ENCODE results near the gene GTF2H2C. TPM values are rescaled to one million over a fixed set of nuclear protein-coding genes. Genes with fewer than 3 reads are reported as not detected.
"Not testable (repeated sequence)": the region's sequence is repeated elsewhere in the genome, so short reads cannot be mapped to it uniquely, and the experiment has no call there.

GTF2H2C gene
- total RNA-seq, 1 experiment from 2014 or later, result 58.9 TPM

- CTCF ChIA-PET; H3K9me3 ChIP-seq (ENCODE audit: low read depth, low read length, poor library complexity, severe bottlenecking); DNase-seq (ENCODE audit: low spot score); H3K4me1 ChIP-seq (ENCODE audit: insufficient read depth, low read length, poor library complexity, severe bottlenecking); BruUV-seq (replicated peaks); H3K27ac ChIP-seq (ENCODE audit: low read depth, low read length, poor library complexity, severe bottlenecking); H3K27me3 ChIP-seq (replicated peaks; ENCODE audit: insufficient read depth, low read depth, low read length, poor library complexity); H3K4me3 ChIP-seq (ENCODE audit: low read depth, low read length, poor library complexity, severe bottlenecking); POLR2A ChIA-PET (ENCODE audit: low non-redundant PET); H3K36me3 ChIP-seq (ENCODE audit: insufficient read depth, low read length, poor library complexity, severe bottlenecking); intact Hi-C loops (cut with micrococcal nuclease; ENCODE audit: unreplicated experiment): not testable (repeated sequence)
Observed at GRCh38 chr5:69544602-69545001, 15.4 kb upstream of the GTF2H2C start.

- H3K4me1 ChIP-seq (ENCODE audit: insufficient read depth, low read length, poor library complexity, severe bottlenecking); BruUV-seq (replicated peaks); DNase-seq (ENCODE audit: low spot score); CTCF ChIA-PET; H3K27me3 ChIP-seq (replicated peaks; ENCODE audit: insufficient read depth, low read depth, low read length, poor library complexity); intact Hi-C loops (cut with micrococcal nuclease; ENCODE audit: unreplicated experiment); H3K27ac ChIP-seq (ENCODE audit: low read depth, low read length, poor library complexity, severe bottlenecking); H3K9me3 ChIP-seq (ENCODE audit: low read depth, low read length, poor library complexity, severe bottlenecking); H3K36me3 ChIP-seq (ENCODE audit: insufficient read depth, low read length, poor library complexity, severe bottlenecking); POLR2A ChIA-PET (ENCODE audit: low non-redundant PET): not testable (repeated sequence)
- peak overlapping the region; percentile 40 for H3K4me3 ChIP-seq (ENCODE audit: low read depth, low read length, poor library complexity, severe bottlenecking)
Observed at GRCh38 chr5:69560587-69561431, 818 bp downstream of the GTF2H2C start.

GRCh38 chr5:69566172-69566571 is 6.2 kb downstream of the GTF2H2C start:
- CTCF ChIA-PET; POLR2A ChIA-PET (ENCODE audit: low non-redundant PET); intact Hi-C loops (cut with micrococcal nuclease; ENCODE audit: unreplicated experiment); H3K27ac ChIP-seq (ENCODE audit: low read depth, low read length, poor library complexity, severe bottlenecking); DNase-seq (ENCODE audit: low spot score); BruUV-seq (replicated peaks); H3K36me3 ChIP-seq (ENCODE audit: insufficient read depth, low read length, poor library complexity, severe bottlenecking); H3K4me3 ChIP-seq (ENCODE audit: low read depth, low read length, poor library complexity, severe bottlenecking); H3K4me1 ChIP-seq (ENCODE audit: insufficient read depth, low read length, poor library complexity, severe bottlenecking); H3K27me3 ChIP-seq (replicated peaks; ENCODE audit: insufficient read depth, low read depth, low read length, poor library complexity); H3K9me3 ChIP-seq (ENCODE audit: low read depth, low read length, poor library complexity, severe bottlenecking): not testable (repeated sequence)

- intact Hi-C loops (cut with micrococcal nuclease; ENCODE audit: unreplicated experiment); BruUV-seq (replicated peaks); POLR2A ChIA-PET (ENCODE audit: low non-redundant PET): not testable (repeated sequence)
Observed at GRCh38 chr5:69568072-69568471, 8.1 kb downstream of the GTF2H2C start.

GRCh38 chr5:69583356-69583755 is 23.4 kb downstream of the GTF2H2C start:
- intact Hi-C loops (cut with micrococcal nuclease; ENCODE audit: unreplicated experiment); H3K9me3 ChIP-seq (ENCODE audit: low read depth, low read length, poor library complexity, severe bottlenecking); H3K36me3 ChIP-seq (ENCODE audit: insufficient read depth, low read length, poor library complexity, severe bottlenecking); DNase-seq (ENCODE audit: low spot score); H3K4me1 ChIP-seq (ENCODE audit: insufficient read depth, low read length, poor library complexity, severe bottlenecking); POLR2A ChIA-PET (ENCODE audit: low non-redundant PET); CTCF ChIA-PET; H3K4me3 ChIP-seq (ENCODE audit: low read depth, low read length, poor library complexity, severe bottlenecking); BruUV-seq (replicated peaks); H3K27ac ChIP-seq (ENCODE audit: low read depth, low read length, poor library complexity, severe bottlenecking); H3K27me3 ChIP-seq (replicated peaks; ENCODE audit: insufficient read depth, low read depth, low read length, poor library complexity): not testable (repeated sequence)

More at GRCh38 chr5:69568072-69568471, 8.1 kb downstream of the GTF2H2C start:
- H3K27me3 ChIP-seq (replicated peaks; ENCODE audit: insufficient read depth, low read depth, low read length, poor library complexity); DNase-seq (ENCODE audit: low spot score); H3K4me1 ChIP-seq (ENCODE audit: insufficient read depth, low read length, poor library complexity, severe bottlenecking); CTCF ChIA-PET; H3K9me3 ChIP-seq (ENCODE audit: low read depth, low read length, poor library complexity, severe bottlenecking); H3K36me3 ChIP-seq (ENCODE audit: insufficient read depth, low read length, poor library complexity, severe bottlenecking); H3K4me3 ChIP-seq (ENCODE audit: low read depth, low read length, poor library complexity, severe bottlenecking); H3K27ac ChIP-seq (ENCODE audit: low read depth, low read length, poor library complexity, severe bottlenecking): not testable (repeated sequence)

- CTCF ChIA-PET; H3K27ac ChIP-seq (ENCODE audit: low read depth, low read length, poor library complexity, severe bottlenecking); H3K4me1 ChIP-seq (ENCODE audit: insufficient read depth, low read length, poor library complexity, severe bottlenecking); POLR2A ChIA-PET (ENCODE audit: low non-redundant PET); H3K9me3 ChIP-seq (ENCODE audit: low read depth, low read length, poor library complexity, severe bottlenecking); H3K36me3 ChIP-seq (ENCODE audit: insufficient read depth, low read length, poor library complexity, severe bottlenecking); BruUV-seq (replicated peaks); H3K27me3 ChIP-seq (replicated peaks; ENCODE audit: insufficient read depth, low read depth, low read length, poor library complexity); intact Hi-C loops (cut with micrococcal nuclease; ENCODE audit: unreplicated experiment); DNase-seq (ENCODE audit: low spot score); H3K4me3 ChIP-seq (ENCODE audit: low read depth, low read length, poor library complexity, severe bottlenecking): not testable (repeated sequence)
Observed at GRCh38 chr5:69596114-69596840, 36.3 kb downstream of the GTF2H2C start.

GRCh38 chr5:69601947-69602346 is 42.0 kb downstream of the GTF2H2C start:
- H3K27ac ChIP-seq (ENCODE audit: low read depth, low read length, poor library complexity, severe bottlenecking); CTCF ChIA-PET; BruUV-seq (replicated peaks); POLR2A ChIA-PET (ENCODE audit: low non-redundant PET); H3K4me1 ChIP-seq (ENCODE audit: insufficient read depth, low read length, poor library complexity, severe bottlenecking); H3K36me3 ChIP-seq (ENCODE audit: insufficient read depth, low read length, poor library complexity, severe bottlenecking); H3K27me3 ChIP-seq (replicated peaks; ENCODE audit: insufficient read depth, low read depth, low read length, poor library complexity); DNase-seq (ENCODE audit: low spot score); intact Hi-C loops (cut with micrococcal nuclease; ENCODE audit: unreplicated experiment); H3K4me3 ChIP-seq (ENCODE audit: low read depth, low read length, poor library complexity, severe bottlenecking); H3K9me3 ChIP-seq (ENCODE audit: low read depth, low read length, poor library complexity, severe bottlenecking): not testable (repeated sequence)
